Activated CD4-positive, alpha-beta T cell treated with anti-CD3 and anti-CD28 coated beads, Interleukin-10, Interleukin-2, amounts not matched to agents 100 ng/mL and 50 ng/mL, durations not matched to agents 16 hours and 8 hours (primary cell): ENCODE data around the gene DYNLT1.
"Not testable (repeated sequence)": the region's sequence is repeated elsewhere in the genome, so short reads cannot be mapped to it uniquely, and the experiment has no call there.

ENCODE experiments used
- DNase-seq: peaks from one replicate; pipeline ENCODE4 v3.0.0-alpha.2; 2020

Gene DYNLT1

GRCh38 chr6:158638324-158638854 is 6.2 kb downstream of the DYNLT1 start:
- DNase-seq = no peak

GRCh38 chr6:158636778-158637177 is 7.8 kb downstream of the DYNLT1 start:
- DNase-seq = no peak

- DNase-seq = no peak
Measured at GRCh38 chr6:158635427-158636073, 9.0 kb downstream of the DYNLT1 start.

- no peak for DNase-seq
Measured at GRCh38 chr6:158634695-158635426, 9.7 kb downstream of the DYNLT1 start.

- no peak for DNase-seq
Measured at GRCh38 chr6:158633127-158633526, 11.4 kb downstream of the DYNLT1 start.

GRCh38 chr6:158632538-158633119 is 11.9 kb downstream of the DYNLT1 start:
- DNase-seq = not testable (repeated sequence)

GRCh38 chr6:158631678-158632537 is 12.6 kb downstream of the DYNLT1 start:
- DNase-seq = no peak

GRCh38 chr6:158630938-158631616 is 13.5 kb downstream of the DYNLT1 start:
- DNase-seq = no peak

- DNase-seq = peak; percentile 23
Measured at GRCh38 chr6:158629367-158630221, 14.9 kb downstream of the DYNLT1 start.

- no peak for DNase-seq
Measured at GRCh38 chr6:158628542-158628941, 16.0 kb downstream of the DYNLT1 start.

GRCh38 chr6:158627940-158628211 is 16.7 kb downstream of the DYNLT1 start:
- DNase-seq = no peak

- no peak for DNase-seq
Measured at GRCh38 chr6:158627168-158627939, 17.2 kb downstream of the DYNLT1 start.

GRCh38 chr6:158626360-158627167 is 18.0 kb downstream of the DYNLT1 start:
- no peak for DNase-seq

GRCh38 chr6:158625881-158626305 is 18.6 kb downstream of the DYNLT1 start:
- DNase-seq = no peak

GRCh38 chr6:158624684-158625682 is 19.6 kb downstream of the DYNLT1 start:
- no peak for DNase-seq

- DNase-seq = no peak
Measured at GRCh38 chr6:158622545-158623190, 21.9 kb downstream of the DYNLT1 start.

GRCh38 chr6:158621694-158622544 is 22.6 kb downstream of the DYNLT1 start:
- DNase-seq = no peak
